GM19035 (cell line): ENCODE measurements around the gene NAE1.
"Not testable (repeated sequence)": the region's sequence is repeated elsewhere in the genome, so short reads cannot be mapped to it uniquely, and the experiment has no call there.

Experiments used
- ATAC-seq: cut with Tn5 transposase; IDR thresholded peaks from one replicate; pipeline ENCODE4 v1.9.1; 2021; ENCODE audit not compliant: unreplicated experiment

The NAE1 gene

GRCh38 chr16:66830422-66831404, at the start of gene NAE1:
Gene NAE1 (minus strand): TSS chr16:66830976. CDS start chr16:66830899, 77 bp downstream.
- ATAC-seq, result peak; percentile 87

GRCh38 chr16:66878067-66878466, 47.3 kb upstream of the NAE1 start:
- no peak for ATAC-seq

- no peak for ATAC-seq
Measured at GRCh38 chr16:66874079-66874775, 43.5 kb upstream of the NAE1 start.

DNA sequence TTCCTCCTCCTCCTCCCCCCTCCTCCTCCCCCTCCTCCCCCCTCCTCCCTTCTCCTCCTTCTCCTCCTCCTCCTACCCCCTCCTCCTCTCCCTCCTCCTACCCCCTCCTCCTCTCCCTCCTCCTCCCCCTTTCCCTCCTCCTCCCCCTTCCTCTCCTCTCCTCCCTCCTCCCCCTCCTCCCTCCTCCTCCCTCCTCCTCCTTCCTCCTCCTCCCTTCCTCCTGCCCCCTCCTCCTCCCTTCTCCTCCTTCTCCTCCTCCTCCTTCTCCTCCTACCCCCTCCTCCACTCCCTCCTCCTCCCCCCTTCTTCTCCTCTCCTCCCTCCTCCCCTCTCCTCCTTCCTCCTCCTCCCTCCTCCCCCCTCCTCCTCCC, 42.9 kb upstream of the NAE1 start:
- no peak for ATAC-seq

DNA sequence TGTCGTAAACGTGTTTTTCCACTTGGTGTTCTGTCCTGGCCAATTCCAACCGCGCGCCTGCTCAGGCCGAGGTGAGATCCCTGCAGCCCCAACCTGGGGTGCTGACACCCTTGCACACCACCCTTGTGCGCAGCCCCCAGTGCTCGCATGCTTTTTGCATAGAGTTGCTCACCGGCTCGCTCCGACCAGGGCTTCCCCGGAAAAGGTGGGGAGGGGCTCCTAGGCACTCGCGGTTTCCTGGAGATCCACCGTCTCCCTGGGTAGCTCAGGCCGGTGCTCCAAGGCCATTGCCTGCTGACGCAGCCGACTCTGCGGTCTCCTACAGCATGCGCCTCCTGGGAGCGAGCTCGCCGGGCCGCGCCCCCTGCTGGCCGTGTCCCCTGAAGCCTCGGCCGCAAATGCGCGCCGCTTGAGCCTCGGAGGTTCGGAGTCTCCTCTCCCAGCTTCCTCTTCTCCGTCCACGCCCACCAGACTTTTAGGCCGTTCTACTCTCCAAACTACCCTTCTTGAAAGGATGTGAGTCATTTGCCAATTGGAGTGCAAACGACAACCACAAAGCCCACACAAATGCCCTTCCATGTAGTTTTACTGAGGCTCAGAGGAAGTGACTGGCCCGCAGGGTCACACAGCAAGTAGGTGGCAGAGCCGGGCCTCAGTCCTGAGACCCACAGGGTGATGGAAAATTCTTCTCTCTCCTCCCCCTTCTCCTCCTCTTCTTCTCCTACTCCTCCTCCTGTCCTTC, 42.3 kb upstream of the NAE1 start:
- ATAC-seq, result peak; percentile 82

DNA sequence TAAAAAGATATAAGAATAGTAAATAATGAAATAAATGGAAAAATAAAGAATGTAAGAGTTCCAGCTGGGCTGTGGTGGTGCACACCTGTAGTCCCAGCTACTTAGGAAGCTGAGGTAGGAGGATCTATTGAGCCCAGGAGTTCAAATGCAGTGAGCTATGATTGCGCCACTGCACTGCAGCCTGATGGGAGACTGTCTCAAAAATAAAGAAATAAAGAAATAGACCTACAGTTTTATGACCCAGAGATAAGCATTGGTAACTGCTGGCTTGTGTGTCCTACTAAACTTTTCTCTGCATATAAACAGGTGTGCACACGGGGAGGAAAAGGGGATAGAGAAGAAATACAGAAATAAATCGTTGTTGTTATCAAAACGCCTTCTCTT, 41.8 kb upstream of the NAE1 start:
- no peak for ATAC-seq

- no peak for ATAC-seq
Measured at GRCh38 chr16:66871840-66872239, 41.1 kb upstream of the NAE1 start.

GRCh38 chr16:66871363-66871762, 40.6 kb upstream of the NAE1 start:
- ATAC-seq, result not testable (repeated sequence)

DNA sequence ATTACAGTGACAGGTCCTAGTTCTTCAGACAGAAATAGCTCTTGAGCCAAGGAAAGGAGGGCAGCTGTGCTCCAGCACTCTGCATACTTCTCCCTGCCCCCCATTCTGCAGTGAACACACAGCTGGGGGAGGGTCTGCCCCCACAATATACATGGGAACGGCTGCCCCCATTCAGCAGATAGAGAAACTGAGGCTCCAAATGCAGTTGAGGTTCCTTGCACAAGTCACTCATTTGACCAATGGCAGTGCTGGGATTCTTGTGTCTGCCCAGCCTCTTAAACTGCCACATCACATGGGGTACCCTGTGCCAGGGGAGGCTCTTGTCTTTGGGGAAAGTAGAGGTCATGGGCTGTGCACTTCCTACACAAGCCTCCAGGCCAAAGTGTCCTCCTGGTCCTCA, 38.6 kb upstream of the NAE1 start:
- no peak for ATAC-seq

GRCh38 chr16:66863707-66864106, 32.9 kb upstream of the NAE1 start:
- no peak for ATAC-seq

GRCh38 chr16:66862023-66862520, 31.3 kb upstream of the NAE1 start:
- ATAC-seq, result no peak

- no peak for ATAC-seq
Measured at GRCh38 chr16:66859397-66860068, 28.8 kb upstream of the NAE1 start.

GRCh38 chr16:66858740-66859396, 28.1 kb upstream of the NAE1 start:
- no peak for ATAC-seq

DNA sequence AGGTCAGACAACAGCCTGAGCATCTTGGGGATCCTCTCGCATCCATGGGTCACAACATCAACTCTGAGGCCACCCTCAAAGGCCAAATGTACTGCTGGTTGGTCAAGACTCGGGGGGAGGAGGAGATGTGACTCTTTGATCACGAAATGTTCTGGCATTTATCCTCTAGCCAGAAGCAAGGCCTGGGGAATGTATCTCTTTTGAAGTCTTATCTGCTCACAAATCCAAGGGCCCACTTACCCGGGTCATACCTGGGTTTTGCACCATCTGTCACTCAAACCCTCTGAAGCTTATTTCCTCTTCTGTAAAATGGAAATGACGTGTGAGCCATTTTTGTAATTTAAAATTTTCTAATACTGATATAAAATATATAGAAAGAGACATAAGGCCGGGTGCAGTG, 26.7 kb upstream of the NAE1 start:
- ATAC-seq, result no peak

- no peak for ATAC-seq
Measured at GRCh38 chr16:66856801-66857200, 26.0 kb upstream of the NAE1 start.

- ATAC-seq, result no peak
Measured at GRCh38 chr16:66856184-66856730, 25.5 kb upstream of the NAE1 start.

DNA sequence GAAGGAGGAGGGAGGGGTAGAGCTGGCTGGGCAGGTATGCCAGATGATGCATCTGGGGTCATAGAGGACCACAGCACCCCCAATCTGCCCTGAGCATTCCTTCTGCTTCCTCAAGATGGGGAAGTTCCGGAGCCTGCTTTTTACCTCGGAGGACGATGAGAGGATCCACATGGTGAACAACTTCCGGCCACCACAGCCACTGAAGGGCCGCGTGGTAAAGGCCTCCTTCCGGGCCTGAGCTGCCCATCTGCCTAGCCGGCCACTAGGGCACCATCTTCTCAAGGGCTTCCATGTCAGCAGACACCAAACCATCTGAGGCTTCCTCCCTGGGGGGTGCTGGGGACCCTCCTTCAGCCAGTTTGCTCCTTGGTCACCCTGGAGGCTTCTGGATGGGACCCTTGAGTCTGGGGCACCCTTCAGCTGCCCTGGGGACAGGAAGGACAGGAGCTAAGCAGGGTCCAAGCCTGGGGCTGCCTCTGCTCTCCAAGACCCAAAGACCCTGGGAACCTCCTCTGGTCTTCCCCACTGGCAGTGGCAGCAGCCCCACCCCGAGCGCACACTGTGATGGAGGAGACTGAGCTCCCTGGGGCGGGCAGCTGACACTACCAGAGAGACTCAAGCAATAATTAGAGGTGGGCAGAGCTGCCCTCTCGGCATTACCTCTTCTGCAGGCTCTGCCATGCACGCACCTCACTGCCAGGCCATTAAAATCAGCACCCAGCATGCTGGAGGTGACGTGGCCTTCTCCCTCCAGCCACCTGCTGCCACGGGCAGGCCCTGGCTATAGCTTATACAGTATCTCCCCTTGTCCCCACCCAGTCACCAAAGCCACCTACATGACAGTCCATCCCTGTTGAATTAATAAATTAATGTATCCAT, 22.7 kb upstream of the NAE1 start:
- no peak for ATAC-seq

- no peak for ATAC-seq
Measured at GRCh38 chr16:66851166-66851964, 20.6 kb upstream of the NAE1 start.
